ENCODE results near the gene EXOC1L.

EXOC1L gene, protein sequence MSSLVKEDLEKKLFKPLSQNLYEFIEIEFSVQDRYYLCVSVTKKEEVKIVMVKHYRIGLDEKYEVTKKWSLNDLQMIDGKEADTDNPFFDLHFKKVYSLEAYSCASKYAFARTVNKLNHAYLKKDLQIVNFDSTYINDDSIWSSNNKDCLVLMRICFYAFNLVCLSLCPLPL

GRCh38 chr4:55819634-55820033 is at the start of gene EXOC1L:
EXOC1L (plus strand) TSS chr4:55819790; CDS start chr4:55820027, 237 bp downstream.
- DNase-seq, result peak; percentile 25

- no peak for DNase-seq
These were observed 48.9 kb upstream of the EXOC1L start for GRCh38 chr4:55770662-55771061.

DNA sequence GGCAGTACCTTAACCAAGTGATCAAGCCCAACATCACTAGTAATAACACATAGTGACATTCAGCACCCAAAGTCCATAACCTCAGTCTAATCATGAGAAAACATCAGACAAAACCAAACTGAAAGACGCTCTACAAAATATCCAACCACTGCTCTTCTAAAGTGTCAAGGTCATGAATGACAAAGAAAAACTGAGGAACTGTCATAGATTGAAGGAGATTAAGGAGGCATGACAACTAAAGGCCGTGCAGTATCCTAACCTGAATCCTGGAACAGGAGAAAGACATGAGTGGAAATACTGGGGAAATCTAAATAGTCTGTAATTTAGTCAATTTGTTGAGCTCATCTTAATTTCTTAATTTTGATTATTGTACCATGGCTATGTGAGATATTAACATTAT is 38.2 kb upstream of the EXOC1L start:
- no peak for DNase-seq

- DNase-seq, result no peak
These were observed 37.8 kb upstream of the EXOC1L start for GRCh38 chr4:55781812-55782211.

- no peak for DNase-seq
These were observed 36.0 kb upstream of the EXOC1L start for GRCh38 chr4:55783584-55783983.

DNA sequence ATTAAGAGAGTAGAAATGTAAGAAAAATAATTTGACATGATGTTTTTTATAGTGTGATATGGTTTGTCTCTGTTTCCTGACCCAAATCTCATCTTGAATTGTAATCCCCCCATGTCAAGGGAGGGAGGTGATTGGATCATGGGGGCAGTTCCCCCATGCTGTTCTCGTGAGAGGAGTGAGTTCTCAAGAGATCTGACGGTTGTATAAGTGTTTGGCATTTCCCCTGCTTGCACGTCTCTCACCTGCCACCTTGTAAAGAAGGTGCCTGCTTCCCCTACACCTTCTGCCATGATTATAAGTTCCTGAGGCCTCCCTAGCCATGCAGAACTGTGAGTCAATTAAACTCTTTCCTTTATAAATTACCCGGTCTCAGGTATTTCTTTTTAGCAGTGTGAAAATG is 34.8 kb upstream of the EXOC1L start:
- no peak for DNase-seq

DNA sequence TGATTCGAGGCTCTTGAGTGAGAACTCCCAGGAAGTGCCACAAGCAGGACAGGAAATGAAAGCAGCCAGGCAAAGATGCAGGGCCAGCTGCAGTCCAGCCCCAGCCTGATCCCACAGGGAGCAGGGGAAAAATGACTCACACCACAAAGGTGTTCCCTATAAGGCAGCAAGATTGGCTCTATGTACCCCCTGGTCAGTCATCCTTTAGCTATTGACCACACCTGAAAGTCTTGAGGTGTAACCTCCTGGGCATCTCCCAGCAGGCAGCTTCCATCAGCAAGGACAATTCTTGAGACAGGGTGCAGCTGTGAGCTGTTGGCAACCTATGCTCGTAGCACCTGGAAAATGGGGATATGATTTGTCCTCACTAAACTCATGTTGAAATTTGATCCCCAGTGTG is 27.9 kb upstream of the EXOC1L start:
- DNase-seq, result peak; percentile 9

DNA sequence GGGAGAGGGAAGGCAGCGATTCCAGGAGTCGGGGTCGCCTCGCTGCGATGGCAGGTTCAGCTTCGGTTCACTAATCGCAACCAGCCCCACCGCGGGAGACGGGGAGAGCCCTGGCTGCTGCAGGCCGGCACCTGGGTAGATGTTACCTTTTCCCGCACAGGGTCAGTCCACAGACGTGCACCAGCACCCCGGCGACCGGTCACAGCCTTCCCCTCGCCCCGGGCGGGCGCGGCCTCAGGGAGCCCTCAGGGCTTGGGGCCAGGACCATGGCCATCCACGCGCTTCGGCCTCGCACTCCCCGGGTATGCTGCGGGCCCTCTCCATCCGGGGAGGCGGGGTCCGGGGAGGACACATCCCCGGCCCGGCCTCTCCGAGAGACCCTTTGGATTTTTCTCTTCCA is 26.1 kb upstream of the EXOC1L start:
- DNase-seq, result no peak

DNA sequence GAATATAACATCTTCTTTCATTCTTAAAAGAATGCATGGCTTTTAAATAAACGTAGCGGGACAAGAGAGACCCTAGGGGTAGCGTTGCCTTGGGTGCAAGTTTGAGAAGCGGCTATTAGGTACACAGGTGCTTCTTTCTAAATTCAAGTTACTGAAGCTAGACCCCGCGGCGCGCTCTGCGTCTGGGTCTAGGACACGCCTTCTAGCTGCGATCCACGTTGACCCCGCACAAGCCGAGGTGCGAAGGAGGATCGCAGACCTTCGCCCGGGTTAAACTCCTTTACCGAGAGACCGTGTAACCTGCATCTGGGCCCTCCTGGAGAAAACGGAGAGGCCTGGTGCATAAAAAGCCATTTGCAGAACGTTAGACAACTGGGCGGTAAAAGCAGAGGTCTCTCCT is 25.5 kb upstream of the EXOC1L start:
- no peak for DNase-seq

- DNase-seq, result no peak
These were observed 24.2 kb upstream of the EXOC1L start for GRCh38 chr4:55795341-55795740.

GRCh38 chr4:55801498-55801897 is 18.1 kb upstream of the EXOC1L start:
- no peak for DNase-seq

GRCh38 chr4:55807556-55807955 is 12.0 kb upstream of the EXOC1L start:
- no peak for DNase-seq

GRCh38 chr4:55808186-55808585 is 11.4 kb upstream of the EXOC1L start:
- DNase-seq, result no peak

- DNase-seq, result no peak
These were observed 11.0 kb upstream of the EXOC1L start for GRCh38 chr4:55808632-55809031.

GRCh38 chr4:55817691-55818090 is 1.9 kb upstream of the EXOC1L start:
- no peak for DNase-seq

DNA sequence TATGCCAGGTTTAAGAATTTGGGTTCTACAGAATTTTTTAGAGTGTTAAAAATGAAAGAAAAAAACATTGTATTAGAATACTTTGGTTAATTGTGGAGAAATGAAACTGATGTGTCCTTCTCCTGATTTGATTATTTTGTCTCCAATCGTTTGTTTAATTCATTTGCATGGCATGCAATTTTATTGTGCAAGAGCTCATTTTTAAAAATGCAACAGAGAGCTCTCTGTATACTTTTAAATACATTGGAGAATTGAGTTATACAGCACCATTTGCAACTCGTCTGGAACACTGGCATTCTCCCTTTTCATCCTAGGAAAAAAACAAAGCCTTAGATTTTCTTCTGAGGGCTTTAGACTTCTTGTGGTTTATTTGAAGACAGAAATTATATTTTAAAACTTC is 689 bp downstream of the EXOC1L start:
- DNase-seq, result no peak

DNA sequence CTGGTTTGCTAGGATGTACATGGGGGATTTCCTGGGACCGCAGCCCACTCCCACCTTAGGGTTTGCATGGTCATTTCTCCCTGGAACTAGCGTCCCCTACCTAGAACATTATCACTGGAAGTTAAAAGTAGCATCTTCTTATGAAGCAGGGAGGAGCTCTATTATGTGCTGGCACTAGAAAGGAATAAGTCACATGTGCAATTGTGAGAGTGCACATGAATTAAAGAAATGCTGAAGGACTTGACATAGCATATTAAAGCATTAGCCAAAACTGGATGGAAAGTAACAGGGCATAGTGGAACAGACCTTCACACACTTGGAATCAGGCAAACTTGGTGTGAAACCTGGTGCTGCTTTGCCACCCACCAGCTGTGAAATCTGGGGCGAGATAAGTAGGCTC is 2.7 kb downstream of the EXOC1L start:
- no peak for DNase-seq

GRCh38 chr4:55824865-55825264 is 5.3 kb downstream of the EXOC1L start:
- no peak for DNase-seq

GRCh38 chr4:55826986-55827385 is 7.4 kb downstream of the EXOC1L start:
- no peak for DNase-seq

- DNase-seq, result no peak
These were observed 8.0 kb downstream of the EXOC1L start for GRCh38 chr4:55827582-55827981.

DNA sequence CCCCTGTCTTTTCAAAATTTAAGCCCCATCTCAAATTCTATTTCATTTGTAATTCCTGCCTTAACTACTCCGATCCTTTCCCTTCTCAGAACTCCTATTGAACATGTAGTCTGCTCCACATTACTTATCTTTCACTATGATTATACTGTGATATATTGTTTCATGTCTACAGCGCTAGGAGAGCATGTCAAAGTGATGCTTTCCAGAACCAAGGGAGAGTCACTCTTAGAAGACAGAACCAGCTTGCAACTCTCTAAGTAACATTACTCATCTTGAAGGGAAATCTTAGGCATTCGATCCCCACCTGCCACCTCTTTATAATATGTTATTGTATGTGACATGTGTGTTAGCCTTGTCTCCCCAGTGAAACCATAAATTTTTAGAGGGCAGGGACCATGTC is 10.5 kb downstream of the EXOC1L start:
- DNase-seq, result no peak

DNA sequence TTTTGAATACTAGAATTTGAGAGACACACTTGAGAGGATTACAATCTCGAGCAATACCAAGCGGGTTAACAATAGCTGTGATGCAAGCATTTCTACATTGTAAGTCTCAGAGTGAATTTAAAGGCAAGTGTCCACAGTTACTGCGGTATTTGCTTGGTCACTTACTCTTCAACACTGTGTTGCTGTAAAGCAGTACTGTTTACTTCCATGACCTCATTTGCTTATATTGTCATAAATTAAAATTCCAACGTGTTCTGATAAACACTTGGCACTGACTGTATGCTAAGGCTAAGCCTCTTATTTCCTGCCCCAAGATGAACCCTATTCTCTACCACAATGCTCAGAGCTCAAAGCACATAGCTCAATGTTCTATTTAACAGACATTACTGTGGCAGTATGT is 11.1 kb downstream of the EXOC1L start:
- no peak for DNase-seq

- no peak for DNase-seq
These were observed 14.7 kb downstream of the EXOC1L start for GRCh38 chr4:55834086-55834795.

DNA sequence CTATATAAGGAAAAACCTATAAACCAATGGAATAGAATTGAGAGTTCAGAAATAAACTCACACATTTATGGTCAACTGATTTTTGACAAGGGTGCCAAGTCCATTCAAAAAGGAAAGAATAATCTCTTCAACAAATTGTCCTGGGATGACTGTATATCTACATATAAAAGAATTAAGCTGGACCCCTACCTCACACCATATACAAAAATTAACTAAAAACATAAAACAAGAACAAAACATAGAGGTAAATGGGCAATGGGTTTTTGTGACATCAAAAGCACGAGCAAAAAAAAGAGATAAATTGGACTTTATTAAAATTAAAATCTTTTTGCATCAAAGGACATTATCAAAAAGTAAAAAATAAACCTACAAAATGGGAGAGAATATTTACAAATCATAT is 18.3 kb downstream of the EXOC1L start:
- no peak for DNase-seq

DNA sequence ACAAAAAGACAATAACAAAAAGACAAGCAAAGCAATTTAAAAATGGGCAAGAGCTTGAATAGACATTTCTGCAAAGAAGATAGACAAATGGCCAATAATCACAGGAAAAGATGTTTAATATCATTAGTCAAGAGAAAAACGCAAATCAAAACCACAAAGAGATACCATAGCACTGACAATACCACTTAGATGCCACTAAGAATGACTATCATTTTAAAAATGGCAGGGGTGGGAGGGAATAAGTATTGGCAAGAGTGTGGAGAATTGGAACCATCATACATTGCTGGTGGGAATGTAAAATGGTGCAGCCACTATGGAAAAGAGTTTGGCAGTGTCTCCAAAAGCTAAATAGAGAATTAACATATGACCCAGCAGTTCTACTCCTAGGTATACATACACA is 18.8 kb downstream of the EXOC1L start:
- peak; percentile 35 for DNase-seq
